Karpas-422 (cell line): ENCODE data around the gene ALDH4A1. TPM values are rescaled to one million over a fixed set of nuclear protein-coding genes. Genes with fewer than 3 reads are reported as not detected.

Experiments
- DNase-seq: peaks from one replicate; pipeline ENCODE4 v3.0.0-alpha.2; 2015
- H2AFZ ChIP-seq: fragments of 200-600 bp; sonication (generic); 2 replicates; pipeline ENCODE4 v1.6.1; 2014; ENCODE audit warnings: antibody characterized with exemption, low read length, mixed read lengths
- H3K27ac ChIP-seq: fragments of 200-600 bp; sonication (generic); 2 replicates; pipeline ENCODE4 v1.5.1; 2014; ENCODE audit warnings: mild to moderate bottlenecking, low read length, moderate library complexity
- H3K27me3 ChIP-seq: fragments of 200-600 bp; sonication (generic); 2 replicates; pipeline ENCODE4 v1.6.1; 2014; ENCODE audit warnings: low read length, mixed read lengths
- H3K36me3 ChIP-seq: fragments of 200-600 bp; sonication (generic); 2 replicates; pipeline ENCODE4 v1.6.1; 2014; ENCODE audit warnings: low read length, mixed read lengths; ENCODE audit not compliant: insufficient read depth
- H3K4me1 ChIP-seq: fragments of 200-600 bp; sonication (generic); 2 replicates; pipeline ENCODE4 v1.6.1; 2014; ENCODE audit warnings: mild to moderate bottlenecking, low read length, mixed read lengths
- H3K4me2 ChIP-seq: fragments of 200-600 bp; sonication (generic); 2 replicates; pipeline ENCODE4 v1.6.1; 2014; ENCODE audit warnings: low read length, low read depth, mild to moderate bottlenecking; ENCODE audit not compliant: poor library complexity, severe bottlenecking
- H3K4me3 ChIP-seq: fragments of 200-600 bp; sonication (generic); 2 replicates; pipeline ENCODE4 v1.5.1; 2014; ENCODE audit warnings: mild to moderate bottlenecking, antibody characterized with exemption, low read length, mixed read lengths
- H3K79me2 ChIP-seq: fragments of 200-600 bp; sonication (generic); 2 replicates; pipeline ENCODE4 v1.6.1; 2014; ENCODE audit warnings: mild to moderate bottlenecking, low read length, mixed read lengths
- H3K9ac ChIP-seq: fragments of 200-600 bp; sonication (generic); 2 replicates; pipeline ENCODE4 v1.6.0; 2014; ENCODE audit warnings: low read length
- H3K9me2 ChIP-seq: fragments of 200-600 bp; sonication (generic), shearing (Covaris generic); replicated peaks from 2 replicates; pipeline ENCODE4 v1.6.0; 2014; ENCODE audit warnings: mild to moderate bottlenecking, low read length, moderate library complexity; ENCODE audit not compliant: insufficient read depth
- H3K9me3 ChIP-seq: fragments of 300-700, 200-600 bp; sonication (generic); 2 replicates; pipeline ENCODE4 v1.6.1; 2014; ENCODE audit warnings: low read length, mixed read lengths
- H4K20me1 ChIP-seq: fragments of 200-600 bp; sonication (generic); 2 replicates; pipeline ENCODE4 v1.6.1; 2014; ENCODE audit warnings: mild to moderate bottlenecking, antibody characterized with exemption, low read length, low read depth; ENCODE audit not compliant: insufficient read depth
- total RNA-seq: library from RNA; depleted of rRNA; stranded (reverse); fragments of >200 nt; shearing (Covaris generic); gene quantifications from 2 replicates; pipeline ENCODE4 v1.2.3, GENCODE V29; 2014; ENCODE audit warnings: low replicate concordance

ALDH4A1 gene
- total RNA-seq, 1 experiment from 2014 or later = not detected

DNA sequence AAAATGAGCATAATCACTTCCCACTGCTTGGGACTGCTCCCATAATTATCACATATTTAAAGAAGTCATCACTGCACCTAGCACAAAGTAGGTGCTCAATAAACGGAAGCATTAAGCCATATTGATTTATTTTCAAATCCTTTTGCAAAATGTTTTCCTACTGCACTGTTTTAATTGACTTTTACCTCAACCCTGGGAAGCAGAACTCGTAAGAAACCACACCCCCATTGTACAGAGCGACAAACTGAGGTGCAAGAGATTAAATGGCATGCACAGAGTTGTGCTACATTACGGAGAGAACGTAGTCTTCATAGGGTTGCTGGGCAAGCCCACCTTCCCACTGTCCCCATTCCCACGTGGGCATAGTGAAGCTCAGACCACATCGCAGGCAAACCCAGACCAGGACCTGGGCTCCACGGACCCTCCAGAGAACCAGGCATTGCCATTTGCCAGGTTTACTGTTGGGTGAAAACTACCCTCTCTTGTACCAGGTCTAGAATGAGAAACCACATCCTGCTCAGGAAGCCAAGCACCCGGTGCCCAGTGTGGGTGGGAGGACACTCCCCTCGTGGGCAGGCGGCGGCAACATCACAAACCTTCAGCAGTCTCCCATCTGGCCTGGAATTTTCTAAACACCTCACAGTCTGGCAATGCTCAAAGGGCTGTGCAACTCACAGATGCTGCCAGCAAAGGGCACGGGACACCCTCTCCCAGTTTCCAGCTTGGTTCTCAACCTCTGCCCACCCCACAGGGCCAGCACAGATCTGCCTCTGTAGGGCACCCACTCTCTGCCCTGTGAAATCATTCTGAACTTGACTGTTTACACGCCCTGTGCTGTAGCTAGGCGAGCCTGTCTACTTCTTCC lies 45.9 kb upstream of the ALDH4A1 start:
- Histone ChIP-seq H3K79me2 (no peaks in the 10 kb centered on the region), H3K4me1 (no peaks in the 10 kb centered on the region), H3K9me2 (no peaks in the 10 kb centered on the region), H3K4me2 (no peak overlapping the region), H2AFZ (no peak overlapping the region), H3K4me3 (no peak overlapping the region), H3K36me3 (no peaks in the 10 kb centered on the region), H3K27me3 (no peaks in the 10 kb centered on the region), H4K20me1 (no peaks in the 10 kb centered on the region), H3K9ac (no peak overlapping the region), H3K27ac (no peak overlapping the region), H3K9me3 (no peaks in the 10 kb centered on the region)
- no peak for DNase-seq

DNA sequence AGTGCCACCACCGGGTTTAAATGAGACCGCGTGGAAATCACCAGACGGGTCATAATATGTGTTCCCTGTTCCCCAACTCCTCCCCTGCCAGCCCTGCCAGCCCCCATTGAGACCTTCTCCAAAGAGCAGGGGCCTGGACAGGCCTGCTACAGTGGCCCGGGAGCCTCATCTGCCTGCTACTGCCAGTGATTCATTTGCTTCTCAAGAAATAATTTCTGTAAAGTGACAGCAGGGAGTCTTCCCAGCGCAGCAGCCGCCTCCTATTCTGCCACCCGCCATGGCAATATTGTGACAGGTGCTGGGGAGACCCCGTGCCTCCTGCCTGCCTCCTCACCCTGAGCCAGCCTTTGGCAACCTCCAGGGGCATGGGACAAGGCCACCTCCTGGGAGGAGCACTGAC lies 45.2 kb upstream of the ALDH4A1 start:
- no peaks in the 10 kb centered on the region for H3K27me3 ChIP-seq
- DNase-seq = no peak
- no peaks in the 10 kb centered on the region for H3K4me1 ChIP-seq
- H3K9ac ChIP-seq = no peak overlapping the region
- H3K9me2 ChIP-seq = no peaks in the 10 kb centered on the region
- H3K9me3 ChIP-seq = no peaks in the 10 kb centered on the region
- H3K36me3 ChIP-seq = no peaks in the 10 kb centered on the region
- no peak overlapping the region for H3K4me2 ChIP-seq
- H3K27ac ChIP-seq = no peak overlapping the region
- H2AFZ ChIP-seq = no peak overlapping the region
- H3K4me3 ChIP-seq = no peak overlapping the region
- no peaks in the 10 kb centered on the region for H4K20me1 ChIP-seq
- H3K79me2 ChIP-seq = no peaks in the 10 kb centered on the region

DNA sequence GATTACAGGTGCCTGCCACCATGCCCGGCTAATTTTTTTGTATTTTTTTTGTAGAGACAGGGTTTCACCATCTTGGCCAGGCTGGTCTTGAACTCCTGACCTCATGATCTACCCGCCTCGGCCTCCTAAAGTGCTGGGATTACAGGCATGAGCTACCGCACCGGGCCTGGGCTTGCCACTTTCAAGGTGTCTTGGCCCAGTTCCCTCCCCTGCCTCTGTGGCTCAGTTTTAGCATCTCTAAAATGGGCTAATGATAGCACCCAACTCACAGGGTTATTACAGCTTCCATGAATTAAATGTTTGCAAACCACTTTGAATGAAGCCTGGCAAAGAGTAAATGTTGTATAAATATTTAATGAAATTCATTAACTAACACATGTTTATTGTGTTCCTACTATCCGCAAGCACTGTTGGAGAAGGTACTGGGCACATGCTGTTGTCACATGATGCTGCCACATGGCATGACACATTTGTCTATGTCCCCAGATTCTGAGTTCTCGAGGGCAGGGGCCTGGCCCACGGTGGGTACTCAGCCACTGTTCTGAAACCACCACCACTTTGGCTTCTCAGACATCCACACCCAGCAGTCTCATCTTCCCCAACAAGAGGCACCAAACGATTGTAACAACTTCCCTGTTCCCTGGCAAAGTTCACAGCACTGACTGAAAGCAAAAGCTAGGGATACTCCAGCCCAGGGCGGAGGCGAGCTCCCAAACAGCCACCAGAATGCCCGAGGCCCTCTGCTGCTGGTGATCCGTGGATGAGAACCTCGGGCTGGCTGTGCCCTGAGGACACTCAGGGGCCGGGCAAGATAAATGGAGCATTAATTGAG lies 44.4 kb upstream of the ALDH4A1 start:
- H4K20me1 ChIP-seq = no peaks in the 10 kb centered on the region
- no peaks in the 10 kb centered on the region for H3K36me3 ChIP-seq
- no peaks in the 10 kb centered on the region for H3K79me2 ChIP-seq
- H3K4me1 ChIP-seq = no peaks in the 10 kb centered on the region
- DNase-seq = no peak
- no peak overlapping the region for H2AFZ ChIP-seq
- H3K4me2 ChIP-seq = no peak overlapping the region
- no peak overlapping the region for H3K27ac ChIP-seq
- no peaks in the 10 kb centered on the region for H3K9me3 ChIP-seq
- H3K9ac ChIP-seq = no peak overlapping the region
- no peak overlapping the region for H3K4me3 ChIP-seq
- H3K27me3 ChIP-seq = no peaks in the 10 kb centered on the region
- no peaks in the 10 kb centered on the region for H3K9me2 ChIP-seq

DNA sequence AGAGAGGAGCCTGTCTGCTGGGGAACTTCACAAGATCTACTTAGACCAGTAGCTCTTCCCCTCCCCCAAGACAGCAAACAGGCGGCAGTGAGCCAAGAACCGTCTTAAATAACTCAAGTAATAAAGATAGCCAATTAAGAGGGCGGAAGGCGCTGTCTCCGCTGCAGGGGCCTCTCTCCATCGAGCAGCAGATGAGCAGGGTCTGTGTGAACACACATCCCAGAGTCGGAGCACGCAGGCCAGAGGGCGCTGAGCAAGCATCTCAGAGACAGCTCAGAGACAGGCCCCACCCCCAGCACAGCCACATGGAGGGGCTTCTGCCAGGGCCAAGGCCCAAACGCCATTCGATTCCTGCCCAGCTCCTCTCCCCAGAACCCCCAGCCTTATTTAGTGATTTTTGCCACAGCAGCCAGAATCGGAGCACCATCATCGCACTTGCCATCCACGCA lies 43.1 kb upstream of the ALDH4A1 start:
- no peak overlapping the region for H3K9ac ChIP-seq
- H4K20me1 ChIP-seq = no peaks in the 10 kb centered on the region
- no peaks in the 10 kb centered on the region for H3K79me2 ChIP-seq
- no peaks in the 10 kb centered on the region for H3K4me1 ChIP-seq
- H3K9me3 ChIP-seq = no peaks in the 10 kb centered on the region
- no peak overlapping the region for H3K4me3 ChIP-seq
- DNase-seq = no peak
- H3K27me3 ChIP-seq = no peaks in the 10 kb centered on the region
- H3K4me2 ChIP-seq = no peak overlapping the region
- no peak overlapping the region for H2AFZ ChIP-seq
- no peaks in the 10 kb centered on the region for H3K9me2 ChIP-seq
- H3K27ac ChIP-seq = no peak overlapping the region
- H3K36me3 ChIP-seq = no peaks in the 10 kb centered on the region

DNA sequence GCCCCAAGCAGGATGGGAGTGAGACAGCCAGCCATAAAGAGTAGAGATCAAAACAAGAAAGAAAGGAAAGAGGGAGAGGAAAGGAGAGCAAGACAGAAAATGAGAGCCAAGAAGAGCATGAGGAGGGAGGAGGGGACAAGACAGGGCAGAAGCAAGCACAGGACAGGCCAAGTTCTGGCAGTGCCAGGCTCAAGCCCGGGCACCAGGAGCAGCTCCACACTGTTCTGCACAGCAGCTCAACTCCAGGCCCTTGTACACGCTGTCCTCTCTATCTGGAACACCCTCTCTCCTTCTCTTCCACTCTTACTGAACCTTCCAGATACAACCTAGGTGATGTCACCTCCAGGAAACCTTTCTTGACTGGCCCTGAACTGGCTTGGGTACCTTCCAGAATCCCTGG lies 42.5 kb upstream of the ALDH4A1 start:
- no peaks in the 10 kb centered on the region for H3K9me3 ChIP-seq
- no peak for DNase-seq
- no peaks in the 10 kb centered on the region for H4K20me1 ChIP-seq
- H3K27ac ChIP-seq = no peak overlapping the region
- no peaks in the 10 kb centered on the region for H3K36me3 ChIP-seq
- no peaks in the 10 kb centered on the region for H3K79me2 ChIP-seq
- H2AFZ ChIP-seq = no peak overlapping the region
- H3K9me2 ChIP-seq = no peaks in the 10 kb centered on the region
- no peaks in the 10 kb centered on the region for H3K27me3 ChIP-seq
- no peak overlapping the region for H3K9ac ChIP-seq
- no peaks in the 10 kb centered on the region for H3K4me1 ChIP-seq
- H3K4me3 ChIP-seq = no peak overlapping the region
- H3K4me2 ChIP-seq = no peak overlapping the region

DNA sequence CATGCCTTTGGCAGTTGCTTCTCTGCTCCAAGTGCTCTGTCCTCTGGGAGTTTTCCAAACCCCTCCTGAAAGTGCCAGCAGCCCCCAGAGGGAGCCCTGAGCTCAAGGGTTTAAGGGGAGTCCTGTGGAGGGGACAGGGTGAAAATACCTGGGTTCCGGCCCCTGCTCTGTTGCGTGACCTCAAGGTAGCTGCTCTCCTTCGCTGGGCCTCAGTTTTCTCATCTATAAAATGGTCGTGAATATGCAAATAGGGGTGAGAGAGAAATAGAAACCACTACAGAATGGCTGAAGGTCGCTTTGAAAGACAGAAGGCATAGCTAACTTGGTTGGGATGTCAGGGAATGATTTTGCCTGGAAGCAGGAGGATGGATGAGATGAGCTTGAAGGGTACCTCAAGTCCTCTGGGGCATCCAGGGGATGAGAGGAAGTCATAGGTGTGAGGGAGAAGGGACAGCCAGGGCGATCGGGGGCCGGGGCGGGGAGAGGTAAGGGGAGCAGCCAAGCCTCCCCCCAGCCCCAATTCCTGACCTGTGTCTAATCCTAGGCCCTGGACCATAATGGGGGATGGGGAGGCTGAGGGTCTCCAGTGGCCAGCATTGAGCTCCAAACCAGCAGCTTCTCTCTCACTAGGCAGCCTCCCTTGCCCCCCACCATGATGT lies 41.7 kb upstream of the ALDH4A1 start:
- no peaks in the 10 kb centered on the region for H4K20me1 ChIP-seq
- H3K79me2 ChIP-seq = no peaks in the 10 kb centered on the region
- no peak overlapping the region for H3K4me3 ChIP-seq
- H2AFZ ChIP-seq = no peak overlapping the region
- DNase-seq = no peak
- no peaks in the 10 kb centered on the region for H3K9me3 ChIP-seq
- no peaks in the 10 kb centered on the region for H3K27me3 ChIP-seq
- H3K9ac ChIP-seq = no peak overlapping the region
- no peak overlapping the region for H3K27ac ChIP-seq
- H3K9me2 ChIP-seq = no peaks in the 10 kb centered on the region
- H3K4me2 ChIP-seq = no peak overlapping the region
- no peaks in the 10 kb centered on the region for H3K4me1 ChIP-seq
- H3K36me3 ChIP-seq = no peaks in the 10 kb centered on the region

DNA sequence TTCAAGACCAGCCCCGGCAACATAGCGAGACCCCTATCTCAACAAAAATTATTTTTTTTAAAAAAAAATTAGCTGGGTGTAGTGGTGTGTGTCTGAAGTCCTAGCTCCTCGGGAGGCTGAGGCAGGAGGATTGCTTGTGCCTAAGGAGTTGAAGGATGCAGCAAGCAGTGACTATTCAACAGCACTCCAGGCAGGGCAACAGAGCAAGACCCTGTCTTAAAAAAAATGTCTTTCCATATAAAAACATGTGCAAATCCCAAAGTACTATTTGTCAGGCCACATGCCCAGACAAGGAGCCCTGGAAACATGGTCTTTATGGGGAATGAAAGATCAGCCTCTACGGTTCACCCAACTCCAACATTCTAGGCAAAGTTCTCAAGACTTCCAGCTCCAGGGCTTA lies 40.8 kb upstream of the ALDH4A1 start:
- Histone ChIP-seq H3K4me3 (no peak overlapping the region), H3K4me1 (no peaks in the 10 kb centered on the region), H3K27ac (no peak overlapping the region), H2AFZ (no peak overlapping the region), H4K20me1 (no peaks in the 10 kb centered on the region), H3K4me2 (no peak overlapping the region), H3K9me3 (no peaks in the 10 kb centered on the region), H3K9me2 (no peaks in the 10 kb centered on the region), H3K36me3 (no peaks in the 10 kb centered on the region), H3K27me3 (no peaks in the 10 kb centered on the region), H3K9ac (no peak overlapping the region), H3K79me2 (no peaks in the 10 kb centered on the region)
- no peak for DNase-seq

DNA sequence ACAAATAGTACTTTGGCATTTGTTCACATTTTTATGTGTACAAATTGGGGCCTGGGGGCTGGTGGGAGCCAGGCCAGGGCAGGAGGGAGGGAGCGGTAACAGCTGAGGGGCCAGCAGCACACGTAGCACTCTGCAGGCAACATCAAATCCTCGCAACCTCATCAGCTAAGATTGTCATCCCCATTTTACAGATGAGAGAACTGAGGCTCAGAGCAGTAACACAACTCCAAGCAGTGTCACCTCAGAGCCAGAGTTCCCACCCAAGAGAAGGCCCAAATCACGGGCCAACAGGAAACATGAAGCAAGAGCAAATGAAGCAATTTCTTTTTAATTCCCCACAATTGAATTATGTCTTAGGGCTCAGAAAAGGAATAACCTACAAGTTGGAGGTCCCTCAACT lies 40.0 kb upstream of the ALDH4A1 start:
- Histone ChIP-seq H4K20me1 (no peaks in the 10 kb centered on the region), H2AFZ (no peak overlapping the region), H3K79me2 (no peaks in the 10 kb centered on the region), H3K9ac (no peak overlapping the region), H3K9me2 (no peaks in the 10 kb centered on the region), H3K36me3 (no peaks in the 10 kb centered on the region), H3K27me3 (no peaks in the 10 kb centered on the region), H3K4me1 (no peaks in the 10 kb centered on the region), H3K4me3 (no peak overlapping the region), H3K4me2 (no peak overlapping the region), H3K27ac (no peak overlapping the region), H3K9me3 (no peaks in the 10 kb centered on the region)
- no peak for DNase-seq
